Muscle of arm (tissue), 12 donors: ENCODE measurements around the gene MUC5B. TPM values are rescaled to one million over a fixed set of nuclear protein-coding genes. Genes with fewer than 3 reads are reported as not detected.
"Not testable (repeated sequence)": the region's sequence is repeated elsewhere in the genome, so short reads cannot be mapped to it uniquely, and the experiment has no call there.

Experiments used
- DNase-seq: peaks from one replicate; pipeline ENCODE4 v3.0.0-alpha.2; 2013
- polyA plus RNA-seq, 12 donors: library from polyadenylated mRNA; unstranded; fragments of 120-200 nt; gene quantifications; one replicate each; pipeline ENCODE4 v1.2.1, GENCODE V29; 2013; ENCODE audit not compliant: insufficient read length in 12 of 12

MUC5B gene
- polyA plus RNA-seq, 12 donors, result 0.01 to 12.7 (median 0.16) TPM; not detected in 5

- no peak for DNase-seq
Observed at GRCh38 chr11:1232883-1233321, 10.0 kb downstream of the MUC5B start.

- no peak for DNase-seq
Observed at GRCh38 chr11:1233351-1234053, 10.6 kb downstream of the MUC5B start.

GRCh38 chr11:1234054-1234720, 11.3 kb downstream of the MUC5B start:
- no peak for DNase-seq

GRCh38 chr11:1234771-1235305, 12.0 kb downstream of the MUC5B start:
- DNase-seq, result no peak

- DNase-seq, result no peak
Observed at GRCh38 chr11:1235306-1235900, 12.5 kb downstream of the MUC5B start.

- DNase-seq, result no peak
Observed at GRCh38 chr11:1235901-1236315, 13.0 kb downstream of the MUC5B start.

- DNase-seq, result no peak
Observed at GRCh38 chr11:1236316-1237127, 13.7 kb downstream of the MUC5B start.

- no peak for DNase-seq
Observed at GRCh38 chr11:1237128-1237580, 14.3 kb downstream of the MUC5B start.

DNA sequence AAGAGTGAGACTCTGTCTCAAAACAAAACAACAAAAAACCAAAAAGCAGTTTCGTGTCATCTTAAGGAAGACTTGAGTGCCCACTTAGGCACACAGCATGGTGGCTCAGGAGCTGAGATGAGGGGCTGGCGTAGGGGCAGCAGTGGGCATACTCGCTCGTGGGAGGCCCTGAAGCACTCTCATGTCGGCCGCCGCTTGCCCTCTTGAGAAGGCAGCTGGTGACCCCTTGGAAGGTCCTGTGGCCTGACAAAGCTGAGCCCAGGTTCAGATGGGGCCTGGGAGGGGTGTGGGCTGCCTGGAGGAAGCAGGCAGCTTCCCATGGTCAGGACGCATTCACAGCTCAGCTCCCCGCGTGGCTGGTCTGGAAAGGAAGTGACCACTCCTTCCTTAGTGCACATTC, 15.0 kb downstream of the MUC5B start:
- DNase-seq, result no peak

DNA sequence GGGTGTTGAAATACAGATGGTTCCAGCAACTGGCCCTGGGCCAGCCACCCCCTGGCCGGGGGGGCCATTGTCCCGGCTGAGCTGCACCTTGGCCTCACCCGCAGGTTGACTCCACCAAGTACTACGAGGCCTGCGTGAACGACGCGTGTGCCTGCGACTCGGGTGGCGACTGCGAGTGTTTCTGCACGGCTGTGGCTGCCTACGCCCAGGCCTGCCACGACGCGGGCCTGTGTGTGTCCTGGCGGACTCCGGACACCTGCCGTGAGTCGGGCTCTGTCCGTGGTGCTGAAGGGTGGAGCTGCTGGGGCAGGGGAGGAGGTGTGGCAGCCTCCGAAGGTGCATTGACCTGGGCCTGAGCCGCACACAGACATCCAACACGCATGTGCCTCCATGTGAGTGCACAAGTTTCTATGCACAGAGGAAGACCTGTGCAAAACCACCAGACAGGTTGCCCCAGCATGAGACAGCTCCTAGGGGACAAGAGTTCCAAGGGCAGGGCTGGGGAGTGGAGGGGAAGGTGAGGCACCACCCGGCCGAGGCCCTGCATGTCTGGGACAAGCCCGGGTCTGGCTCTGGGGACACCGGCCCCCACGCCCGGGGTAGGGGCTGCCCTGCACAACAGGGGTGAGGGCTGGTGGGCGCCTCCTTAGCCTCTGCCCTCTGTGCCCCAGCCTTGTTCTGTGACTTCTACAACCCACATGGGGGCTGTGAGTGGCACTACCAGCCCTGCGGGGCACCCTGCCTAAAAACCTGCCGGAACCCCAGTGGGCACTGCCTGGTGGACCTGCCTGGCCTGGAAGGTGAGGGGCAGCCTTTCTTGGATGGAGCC, 16.1 kb downstream of the MUC5B start:
- DNase-seq, result no peak

- DNase-seq, result no peak
Observed at GRCh38 chr11:1239596-1240205, 16.8 kb downstream of the MUC5B start.

GRCh38 chr11:1240771-1241170, 17.9 kb downstream of the MUC5B start:
- no peak for DNase-seq

GRCh38 chr11:1241706-1242105, 18.8 kb downstream of the MUC5B start:
- no peak for DNase-seq

- no peak for DNase-seq
Observed at GRCh38 chr11:1242289-1242688, 19.4 kb downstream of the MUC5B start.

GRCh38 chr11:1242751-1243150, 19.9 kb downstream of the MUC5B start:
- DNase-seq, result not testable (repeated sequence)

GRCh38 chr11:1243521-1243920, 20.7 kb downstream of the MUC5B start:
- DNase-seq, result not testable (repeated sequence)

DNA sequence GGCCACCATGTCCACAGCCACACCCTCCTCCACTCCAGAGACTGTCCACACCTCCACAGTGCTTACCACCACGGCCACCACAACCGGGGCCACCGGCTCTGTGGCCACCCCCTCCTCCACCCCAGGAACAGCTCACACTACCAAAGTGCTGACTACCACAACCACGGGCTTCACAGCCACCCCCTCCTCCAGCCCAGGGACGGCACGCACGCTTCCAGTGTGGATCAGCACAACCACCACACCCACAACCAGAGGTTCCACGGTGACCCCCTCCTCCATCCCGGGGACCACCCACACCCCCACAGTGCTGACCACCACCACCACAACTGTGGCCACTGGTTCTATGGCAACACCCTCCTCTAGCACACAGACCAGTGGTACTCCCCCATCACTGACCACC, 21.7 kb downstream of the MUC5B start:
- DNase-seq, result not testable (repeated sequence)

DNA sequence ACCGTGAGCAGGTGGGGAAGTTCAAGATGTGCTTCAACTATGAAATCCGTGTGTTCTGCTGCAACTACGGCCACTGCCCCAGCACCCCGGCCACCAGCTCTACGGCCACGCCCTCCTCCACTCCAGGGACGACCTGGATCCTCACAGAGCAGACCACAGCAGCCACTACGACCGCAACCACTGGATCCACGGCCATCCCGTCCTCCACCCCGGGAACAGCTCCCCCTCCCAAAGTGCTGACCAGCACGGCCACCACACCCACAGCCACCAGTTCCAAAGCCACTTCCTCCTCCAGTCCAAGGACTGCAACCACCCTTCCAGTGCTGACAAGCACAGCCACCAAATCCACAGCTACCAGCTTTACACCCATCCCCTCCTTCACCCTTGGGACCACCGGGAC, 22.9 kb downstream of the MUC5B start:
- DNase-seq, result not testable (repeated sequence)

- not testable (repeated sequence) for DNase-seq
Observed at GRCh38 chr11:1246301-1246700, 23.4 kb downstream of the MUC5B start.

GRCh38 chr11:1247026-1247425, 24.2 kb downstream of the MUC5B start:
- not testable (repeated sequence) for DNase-seq
